K562 (cell line): Measurements from ENCODE around the gene ZNF548. TPM values are rescaled to one million over a fixed set of nuclear protein-coding genes. Genes with fewer than 3 reads are reported as not detected.

Experiments
- ARID2 ChIP-seq: fragments of 450-650 bp; IDR thresholded peaks from 2 replicates; pipeline ENCODE4 v1.6.1; 2017; ENCODE audit warnings: antibody characterized with exemption, mild to moderate bottlenecking
- DEAF1 ChIP-seq: fragments of 450-650 bp; formaldehyde crosslinking; IDR thresholded peaks from 2 replicates; pipeline ENCODE4 v1.4.0; 2020; ENCODE audit warnings: mild to moderate bottlenecking, moderate library complexity
- FOS ChIP-seq: IDR thresholded peaks from 3 replicates; pipeline ENCODE4 v1.6.1; 2011; ENCODE audit not compliant: insufficient read length; ENCODE audit errors: extremely low read depth
- JUND ChIP-seq, 2 experiments: IDR thresholded peaks; 2 replicates in 1 of 2; 3 replicates in 1 of 2; pipeline ENCODE4 v1.6.1; 2011; ENCODE audit warnings: borderline replicate concordance in 2 of 2, low read depth in 2 of 2, low read length in 2 of 2, improper control_type of control experiment in 1 of 2, missing biosample characterization in 1 of 2, missing genetic modification characterization in 1 of 2, missing genetic modification reagents in 1 of 2
- MAZ ChIP-seq, 2 experiments: fragments of 450-650 bp in 1 of 2; sonication (generic) in 1 of 2; formaldehyde crosslinking; IDR thresholded peaks in 1 of 2; conservative IDR thresholded peaks in 1 of 2; 2 replicates each; pipeline versions ENCODE4 v1.4.0 to v1.5.0; 2020; ENCODE audit warnings: mild to moderate bottlenecking in 1 of 2, missing genetic modification reagents in 1 of 2
- NBN ChIP-seq: fragments of 450-650 bp; IDR thresholded peaks from 2 replicates; pipeline ENCODE4 v1.6.1; 2016; ENCODE audit warnings: low read depth, mild to moderate bottlenecking
- NCOA1 ChIP-seq: fragments of 450-650 bp; IDR thresholded peaks from 2 replicates; pipeline ENCODE4 v1.6.1; 2016; ENCODE audit warnings: low read depth
- PCBP2 ChIP-seq: fragments of 200-400 bp; formaldehyde crosslinking; IDR thresholded peaks from 2 replicates; pipeline ENCODE4 v1.6.1; 2018; ENCODE audit warnings: low read length, low read depth, mild to moderate bottlenecking, moderate library complexity; ENCODE audit not compliant: poor library complexity, severe bottlenecking
- PHF20 ChIP-seq: fragments of 450-650 bp; IDR thresholded peaks from 2 replicates; pipeline ENCODE4 v1.6.1; 2018; ENCODE audit not compliant: partially characterized antibody
- RNF2 ChIP-seq: sonication (generic); IDR thresholded peaks from 2 replicates; pipeline ENCODE4 v1.6.1; 2016
- SP1 ChIP-seq: sonication (generic); formaldehyde crosslinking; IDR thresholded peaks from 2 replicates; pipeline ENCODE4 v1.8.1; 2022; ENCODE audit warnings: mild to moderate bottlenecking, missing genetic modification reagents
- SRF ChIP-seq, 2 experiments: fragments of 250-450, 450-650 bp in 1 of 2; sonication (Bioruptor Pico) in 1 of 2; sonication (generic) in 1 of 2; formaldehyde crosslinking; IDR thresholded peaks; 2 replicates each; pipeline versions ENCODE4 v1.5.0 to v1.5.1; 2020 to 2022; ENCODE audit warnings: mild to moderate bottlenecking in 1 of 2, missing genetic modification reagents in 1 of 2
- TAF9B ChIP-seq: fragments of 450-650 bp; IDR thresholded peaks from 2 replicates; pipeline ENCODE4 v1.6.1; 2018; ENCODE audit warnings: mild to moderate bottlenecking; ENCODE audit not compliant: partially characterized antibody
- VEZF1 ChIP-seq: fragments of 200-800 bp; sonication (Bioruptor generic); IDR thresholded peaks from 2 replicates; pipeline ENCODE4 v1.6.1; 2017; ENCODE audit warnings: missing genetic modification characterization, missing compliant biosample characterization
- ZBED1 ChIP-seq: IDR thresholded peaks from 2 replicates; pipeline ENCODE4 v1.6.1; 2014
- ZFP36 ChIP-seq: fragments of 150-350 bp; IDR thresholded peaks from 2 replicates; pipeline ENCODE4 v1.6.1; 2018; ENCODE audit warnings: low read length, low read depth; ENCODE audit not compliant: partially characterized antibody
- ZNF239 ChIP-seq: fragments of 250-450 bp; sonication (Bioruptor Pico); IDR thresholded peaks from 2 replicates; pipeline ENCODE4 v1.4.0; 2020; ENCODE audit warnings: mild to moderate bottlenecking
- ZNF274 ChIP-seq: IDR thresholded peaks from 2 replicates; pipeline ENCODE4 v1.6.1; 2011; ENCODE audit warnings: low read depth, mild to moderate bottlenecking, low read length, moderate library complexity, borderline replicate concordance
- ZNF3 ChIP-seq: fragments of 250-450 bp; sonication (Bioruptor Pico); IDR thresholded peaks from 2 replicates; pipeline ENCODE4 v1.5.0; 2021; ENCODE audit warnings: mild to moderate bottlenecking, moderate library complexity
- polyA plus RNA-seq, 8 experiments: library from polyadenylated mRNA; depleted of rRNA in 4 of 8; stranded (reverse) in 5 of 8; unstranded in 3 of 8; fragments of >200 nt; fragmentation: Nextera tagmentation in 2 of 8; fragmentation: Illumina TruSeq in 1 of 8; extraction: Ambion mirVana in 2 of 8; extraction: Trizol in 1 of 8; gene quantifications; 2 replicates each; pipeline versions ENCODE4 v1.2.1 to v1.2.3, GENCODE V29; 2011 to 2014; ENCODE audit warnings: inconsistent platforms in 1 of 8, missing spikeins in 1 of 8
- total RNA-seq, 7 experiments: library from RNA; depleted of rRNA in 6 of 7; stranded (reverse); fragments of >200 nt in 6 of 7; fragmentation: Illumina TruSeq in 2 of 7; extraction: Trizol in 2 of 7; gene quantifications; 2 replicates each; pipeline versions ENCODE4 v1.2.1 to v1.2.3, GENCODE V29; 2011 to 2021; ENCODE audit warnings: low replicate concordance in 1 of 7
- TF ChIP-seq, protein P1 (sequence below): sonication (generic); formaldehyde crosslinking; IDR thresholded peaks from 2 replicates; pipeline ENCODE4 v1.8.0; 2023; ENCODE audit warnings: mild to moderate bottlenecking, missing genetic modification reagents
- TF ChIP-seq, protein P2 (sequence below): fragments of 250-450 bp; sonication (Bioruptor Pico); IDR thresholded peaks from 2 replicates; pipeline ENCODE4 v1.4.0; 2020; ENCODE audit warnings: mild to moderate bottlenecking, moderate library complexity
- TF ChIP-seq, protein P3 (sequence below): fragments of 450-650 bp; formaldehyde crosslinking; IDR thresholded peaks from 2 replicates; pipeline ENCODE4 v1.4.0; 2020; ENCODE audit warnings: mild to moderate bottlenecking, moderate library complexity

ZNF548 gene
- total and polyA plus RNA-seq, 9 of the 15 experiments (the other 6 are each of a cell fraction or from before 2014, with no cell fraction given): 1.5 to 8.7 (median 4.5) TPM

DNA sequence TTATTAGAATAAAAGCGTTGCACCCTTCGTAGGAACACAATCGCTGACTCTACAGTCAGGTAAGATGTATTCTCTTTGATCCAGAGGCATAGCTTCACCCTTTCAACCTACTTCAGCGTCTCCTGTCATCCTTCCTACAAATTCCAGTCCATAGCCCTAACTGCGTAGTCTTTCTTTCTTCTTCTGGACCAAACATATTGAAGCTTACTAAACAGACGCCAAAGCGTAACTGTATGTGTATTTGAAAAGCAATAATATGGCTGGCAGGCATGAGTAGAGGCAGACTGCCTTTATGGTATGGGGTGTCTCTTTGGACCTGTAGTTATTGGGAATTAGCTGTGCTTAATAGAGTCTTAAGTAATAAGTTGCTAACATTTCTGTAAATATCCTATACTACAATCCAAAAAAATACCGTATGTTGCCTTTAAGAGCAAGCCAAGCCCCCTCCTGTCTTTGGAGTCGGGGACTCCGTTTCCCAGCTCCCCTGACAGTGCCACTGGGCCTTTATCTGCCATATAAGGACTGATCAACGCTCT is 392 bp upstream of the ZNF548 start (continued):
- TF ChIP-seq, protein P1, sequence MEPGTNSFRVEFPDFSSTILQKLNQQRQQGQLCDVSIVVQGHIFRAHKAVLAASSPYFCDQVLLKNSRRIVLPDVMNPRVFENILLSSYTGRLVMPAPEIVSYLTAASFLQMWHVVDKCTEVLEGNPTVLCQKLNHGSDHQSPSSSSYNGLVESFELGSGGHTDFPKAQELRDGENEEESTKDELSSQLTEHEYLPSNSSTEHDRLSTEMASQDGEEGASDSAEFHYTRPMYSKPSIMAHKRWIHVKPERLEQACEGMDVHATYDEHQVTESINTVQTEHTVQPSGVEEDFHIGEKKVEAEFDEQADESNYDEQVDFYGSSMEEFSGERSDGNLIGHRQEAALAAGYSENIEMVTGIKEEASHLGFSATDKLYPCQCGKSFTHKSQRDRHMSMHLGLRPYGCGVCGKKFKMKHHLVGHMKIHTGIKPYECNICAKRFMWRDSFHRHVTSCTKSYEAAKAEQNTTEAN: no peak
- TF ChIP-seq, protein P2, sequence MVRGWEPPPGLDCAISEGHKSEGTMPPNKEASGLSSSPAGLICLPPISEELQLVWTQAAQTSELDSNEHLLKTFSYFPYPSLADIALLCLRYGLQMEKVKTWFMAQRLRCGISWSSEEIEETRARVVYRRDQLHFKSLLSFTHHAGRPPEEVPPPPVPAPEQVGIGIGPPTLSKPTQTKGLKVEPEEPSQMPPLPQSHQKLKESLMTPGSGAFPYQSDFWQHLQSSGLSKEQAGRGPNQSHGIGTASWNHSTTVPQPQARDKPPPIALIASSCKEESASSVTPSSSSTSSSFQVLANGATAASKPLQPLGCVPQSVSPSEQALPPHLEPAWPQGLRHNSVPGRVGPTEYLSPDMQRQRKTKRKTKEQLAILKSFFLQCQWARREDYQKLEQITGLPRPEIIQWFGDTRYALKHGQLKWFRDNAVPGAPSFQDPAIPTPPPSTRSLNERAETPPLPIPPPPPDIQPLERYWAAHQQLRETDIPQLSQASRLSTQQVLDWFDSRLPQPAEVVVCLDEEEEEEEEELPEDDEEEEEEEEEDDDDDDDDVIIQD (CRISPR knock-in tag): no peak
- TF ChIP-seq SP1 (CRISPR knock-in tag) (no peak), ZBED1 (no peak), PHF20 (no peak), FOS (no peak), ZNF3 (CRISPR knock-in tag) (no peak), JUND (IDR thresholded peaks at IDR 0.05; ENCODE audit: borderline replicate concordance, low read depth, low read length) (no peak), JUND (tag; IDR thresholded peaks at IDR 0.05; ENCODE audit: borderline replicate concordance, low read depth, low read length) (no peak), ZNF239 (no peak), MAZ (CRISPR knock-in tag; conservative IDR thresholded peaks at IDR 0.05 in 1 of 2, IDR thresholded peaks at IDR 0.05 in 1 of 2) (peak in 1 of 2 experiments; percentile 68; a peak in 2 of 4 replicates), TAF9B (peak; percentile 21), ZFP36 (peak; percentile 24), ZNF274 (no peak), SRF (CRISPR knock-in tag; IDR thresholded peaks at IDR 0.05) (peak; percentile 95 to 100), RNF2 (no peak), NCOA1 (no peak), NBN (0 out of 2 replicates have a peak, but pooled peaks have one; percentile 6), DEAF1 (no peak), PCBP2 (no peak), ARID2 (no peak), VEZF1 (CRISPR knock-in tag) (peak; percentile 58; the same call in 1 of the 2 replicates)
- TF ChIP-seq, protein P3, sequence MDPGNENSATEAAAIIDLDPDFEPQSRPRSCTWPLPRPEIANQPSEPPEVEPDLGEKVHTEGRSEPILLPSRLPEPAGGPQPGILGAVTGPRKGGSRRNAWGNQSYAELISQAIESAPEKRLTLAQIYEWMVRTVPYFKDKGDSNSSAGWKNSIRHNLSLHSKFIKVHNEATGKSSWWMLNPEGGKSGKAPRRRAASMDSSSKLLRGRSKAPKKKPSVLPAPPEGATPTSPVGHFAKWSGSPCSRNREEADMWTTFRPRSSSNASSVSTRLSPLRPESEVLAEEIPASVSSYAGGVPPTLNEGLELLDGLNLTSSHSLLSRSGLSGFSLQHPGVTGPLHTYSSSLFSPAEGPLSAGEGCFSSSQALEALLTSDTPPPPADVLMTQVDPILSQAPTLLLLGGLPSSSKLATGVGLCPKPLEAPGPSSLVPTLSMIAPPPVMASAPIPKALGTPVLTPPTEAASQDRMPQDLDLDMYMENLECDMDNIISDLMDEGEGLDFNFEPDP: no peak
